GM23248 (cell line): Measurements from ENCODE around the gene DENND2A. TPM values are rescaled to one million over a fixed set of nuclear protein-coding genes. Genes with fewer than 3 reads are reported as not detected.
"Not testable (repeated sequence)": the region's sequence is repeated elsewhere in the genome, so short reads cannot be mapped to it uniquely, and the experiment has no call there.

Experiments used
- DNase-seq: peaks from one replicate; pipeline ENCODE4 v3.0.0-alpha.2; 2015
- H2AFZ ChIP-seq: fragments of 200-600 bp; sonication (generic); 2 replicates; pipeline ENCODE4 v1.6.1; 2016; ENCODE audit warnings: antibody characterized with exemption
- H3F3A ChIP-seq: fragments of 200-600 bp; sonication (generic); 2 replicates; pipeline ENCODE4 v1.6.1; 2016; ENCODE audit warnings: mild to moderate bottlenecking, antibody characterized with exemption, mixed run types; ENCODE audit not compliant: insufficient read depth
- H3K27ac ChIP-seq: fragments of 200-600 bp; sonication (generic); 2 replicates; pipeline ENCODE4 v1.5.1; 2016; ENCODE audit warnings: mild to moderate bottlenecking
- H3K27me3 ChIP-seq: fragments of 200-600 bp; sonication (generic); replicated peaks from 2 replicates; pipeline ENCODE4 v1.6.1; 2016; ENCODE audit warnings: mild to moderate bottlenecking; ENCODE audit not compliant: insufficient read depth
- H3K36me3 ChIP-seq: fragments of 200-600 bp; sonication (generic); 2 replicates; pipeline ENCODE4 v1.6.1; 2016; ENCODE audit warnings: low read depth, mild to moderate bottlenecking
- H3K4me1 ChIP-seq: fragments of 200-600 bp; sonication (generic); 2 replicates; pipeline ENCODE4 v1.6.1; 2016; ENCODE audit warnings: mild to moderate bottlenecking; ENCODE audit not compliant: insufficient read depth
- H3K4me2 ChIP-seq: fragments of 200-600 bp; sonication (generic); one replicate; pipeline ENCODE4 v1.6.1; 2016; ENCODE audit warnings: mild to moderate bottlenecking; ENCODE audit not compliant: unreplicated experiment
- H3K4me3 ChIP-seq: fragments of 200-600 bp; sonication (generic); 2 replicates; pipeline ENCODE4 v1.5.1; 2016; ENCODE audit warnings: mild to moderate bottlenecking
- H3K79me2 ChIP-seq: fragments of 200-600 bp; sonication (generic); 2 replicates; pipeline ENCODE4 v1.6.1; 2016; ENCODE audit warnings: mild to moderate bottlenecking; ENCODE audit not compliant: insufficient read depth
- H3K9ac ChIP-seq: fragments of 200-600 bp; sonication (generic); 2 replicates; pipeline ENCODE4 v1.6.1; 2016; ENCODE audit warnings: mild to moderate bottlenecking
- H3K9me2 ChIP-seq: fragments of 200-600 bp; sonication (generic); 2 replicates; pipeline ENCODE4 v1.6.1; 2016; ENCODE audit warnings: mixed run types, mild to moderate bottlenecking, moderate library complexity; ENCODE audit not compliant: insufficient read depth
- H3K9me3 ChIP-seq: fragments of 200-600 bp; sonication (generic); one replicate; pipeline ENCODE4 v1.6.1; 2017; ENCODE audit warnings: low read depth
- H4K20me1 ChIP-seq: fragments of 200-600 bp; sonication (generic); 2 replicates; pipeline ENCODE4 v1.6.0; 2016; ENCODE audit not compliant: insufficient read depth
- EZH2 ChIP-seq: fragments of 200-600 bp; sonication (generic); IDR thresholded peaks from 2 replicates; pipeline ENCODE4 v1.6.1; 2018; ENCODE audit warnings: antibody characterized with exemption, mild to moderate bottlenecking; ENCODE audit not compliant: insufficient read depth, poor library complexity, severe bottlenecking
- EZH2phosphoT487 ChIP-seq: fragments of 200-600 bp; sonication (generic); IDR thresholded peaks from 2 replicates; pipeline ENCODE4 v1.6.1; 2018; ENCODE audit warnings: antibody characterized with exemption, moderate library complexity, mild to moderate bottlenecking, low read depth; ENCODE audit not compliant: insufficient read depth
- WGBS, 2 experiments: methylation state at CpG; one replicate each; pipeline ENCODE4 v1.1.6; 2015 to 2017; ENCODE audit warnings: low lambda C conversion rate in 2 of 2, low coverage in 1 of 2; ENCODE audit errors: missing lambda C conversion rate in 2 of 2; 5-methylcytosine and 5-hydroxymethylcytosine counted together
- in situ Hi-C: fragments of 300-500 bp; cut with MboI; formaldehyde crosslinking; loops from 2 replicates; pipeline ENCODE4 v1.15.0; 2020
- polyA plus RNA-seq: library from polyadenylated mRNA; unstranded; fragments of >200 nt; fragmentation: Nextera tagmentation; extraction: Ambion mirVana; gene quantifications from 2 replicates; pipeline ENCODE4 v1.2.1, GENCODE V29; 2016
- total RNA-seq: library from RNA; depleted of rRNA; stranded (reverse); fragments of >200 nt; shearing (Covaris generic); gene quantifications from 2 replicates; pipeline ENCODE4 v1.2.3, GENCODE V29; 2014

DENND2A gene
- total and polyA plus RNA-seq, 2 experiments from 2014 or later: 0.78 to 2.2 TPM

DNA sequence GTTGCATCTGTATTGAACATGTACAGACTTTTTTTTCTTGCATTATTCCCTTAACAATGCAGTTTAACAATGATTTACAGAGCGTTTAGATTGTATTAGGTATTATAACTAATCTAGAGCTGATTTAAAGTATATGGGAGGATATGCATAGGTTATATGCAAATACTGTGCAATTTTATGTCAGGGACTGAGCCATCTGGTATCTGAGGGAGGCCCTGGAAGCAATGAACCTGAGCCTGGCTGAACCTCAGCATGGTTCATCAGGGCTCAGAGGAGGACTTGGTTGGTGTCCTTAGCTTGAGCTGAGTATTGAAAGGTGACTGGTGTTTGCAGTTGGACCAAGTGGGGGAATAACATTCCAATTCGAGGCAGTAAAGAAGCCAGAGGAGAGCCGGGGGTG, 36.9 kb upstream of the DENND2A start:
- no peaks in the 10 kb centered on the region for H4K20me1 ChIP-seq
- no peaks in the 10 kb centered on the region for H3K9me2 ChIP-seq
- in situ Hi-C loops: no loop called here
- no peak overlapping the region for H3K9ac ChIP-seq
- H3K36me3 ChIP-seq: no peaks in the 10 kb centered on the region
- WGBS, 2 experiments: 86 to 88% methylated on average over 3 of the region's 3 CpGs
- H3K79me2 ChIP-seq: no peaks in the 10 kb centered on the region
- H3K27ac ChIP-seq: no peak overlapping the region
- no peak for TF ChIP-seq EZH2phosphoT487
- no peak for TF ChIP-seq EZH2
- peaks cover 12% of the 10 kb centered on the region for H3K4me1 ChIP-seq
- H2AFZ ChIP-seq: no peak overlapping the region
- H3F3A ChIP-seq: peaks cover 12% of the 10 kb centered on the region; the same call in 1 of the 2 replicates
- no peaks in the 10 kb centered on the region for H3K9me3 ChIP-seq
- no peak for DNase-seq
- no peak overlapping the region for H3K4me2 ChIP-seq
- no peak overlapping the region for H3K4me3 ChIP-seq
- no peaks in the 10 kb centered on the region for H3K27me3 ChIP-seq

DNA sequence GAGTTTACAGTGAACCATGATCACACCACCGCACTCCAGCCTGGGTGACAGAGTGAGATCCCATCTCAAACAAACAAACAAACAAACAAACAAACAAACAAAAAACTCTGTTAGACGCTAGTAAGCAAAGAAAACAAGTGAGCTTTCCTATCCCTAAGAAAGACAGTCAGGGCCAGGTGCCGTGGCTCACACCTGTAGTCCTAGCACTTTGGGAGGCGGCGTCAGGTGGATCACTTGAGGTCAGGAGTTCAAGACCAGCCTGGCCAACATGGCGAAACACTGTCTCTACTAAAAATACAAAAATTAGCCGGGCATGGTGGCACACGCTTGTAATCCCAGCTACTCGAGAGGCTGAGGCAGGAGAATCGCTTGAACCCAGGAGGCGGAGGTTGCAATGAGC, 36.3 kb upstream of the DENND2A start:
- H2AFZ ChIP-seq, H3K9me2 ChIP-seq, H3K79me2 ChIP-seq, H3K9ac ChIP-seq, H4K20me1 ChIP-seq, H3K9me3 ChIP-seq, H3K4me3 ChIP-seq, H3K27ac ChIP-seq, H3K36me3 ChIP-seq, in situ Hi-C loops, H3K4me2 ChIP-seq, DNase-seq, H3K27me3 ChIP-seq: not testable (repeated sequence)
- 93% methylated on average over 11 of the region's 11 CpGs for WGBS, 2 experiments
- Histone ChIP-seq H3K4me1 (peaks cover 12% of the 10 kb centered on the region), H3F3A (peaks cover 12% of the 10 kb centered on the region; the same call in 1 of the 2 replicates)

DNA sequence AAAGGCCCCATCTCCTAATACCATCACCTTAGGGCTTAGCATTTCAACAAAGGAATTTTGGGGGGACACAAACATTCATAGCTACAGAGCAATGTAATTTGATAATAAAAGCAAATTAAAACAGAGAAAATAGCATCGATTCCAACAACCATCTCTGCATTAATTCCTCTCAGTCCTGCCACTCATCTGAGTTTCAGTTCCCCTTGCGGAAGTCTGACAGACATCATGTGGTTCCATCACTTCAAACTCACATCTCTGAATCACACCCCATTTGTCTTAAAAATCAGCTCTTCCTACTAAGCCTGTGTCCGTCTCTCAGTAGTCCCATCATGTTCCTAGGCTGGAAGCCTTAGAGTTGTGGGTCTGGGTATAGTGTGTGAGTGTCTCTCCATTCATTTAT, 35.7 kb upstream of the DENND2A start:
- no peak for TF ChIP-seq EZH2
- no peak for TF ChIP-seq EZH2phosphoT487
- 77 to 86% methylated on average over 3 of the region's 3 CpGs for WGBS, 2 experiments
- H3K9ac ChIP-seq: no peak overlapping the region
- H3K27me3 ChIP-seq: no peaks in the 10 kb centered on the region
- no peaks in the 10 kb centered on the region for H4K20me1 ChIP-seq
- H3K9me2 ChIP-seq: no peaks in the 10 kb centered on the region
- H3F3A ChIP-seq: peaks cover 12% of the 10 kb centered on the region; the same call in 1 of the 2 replicates
- DNase-seq: no peak
- no peak overlapping the region for H3K4me3 ChIP-seq
- H3K36me3 ChIP-seq: no peaks in the 10 kb centered on the region
- H2AFZ ChIP-seq: no peak overlapping the region
- no peaks in the 10 kb centered on the region for H3K79me2 ChIP-seq
- in situ Hi-C loops: no loop called here
- H3K4me2 ChIP-seq: no peak overlapping the region
- H3K27ac ChIP-seq: no peak overlapping the region
- no peaks in the 10 kb centered on the region for H3K9me3 ChIP-seq
- peaks cover 12% of the 10 kb centered on the region for H3K4me1 ChIP-seq

DNA sequence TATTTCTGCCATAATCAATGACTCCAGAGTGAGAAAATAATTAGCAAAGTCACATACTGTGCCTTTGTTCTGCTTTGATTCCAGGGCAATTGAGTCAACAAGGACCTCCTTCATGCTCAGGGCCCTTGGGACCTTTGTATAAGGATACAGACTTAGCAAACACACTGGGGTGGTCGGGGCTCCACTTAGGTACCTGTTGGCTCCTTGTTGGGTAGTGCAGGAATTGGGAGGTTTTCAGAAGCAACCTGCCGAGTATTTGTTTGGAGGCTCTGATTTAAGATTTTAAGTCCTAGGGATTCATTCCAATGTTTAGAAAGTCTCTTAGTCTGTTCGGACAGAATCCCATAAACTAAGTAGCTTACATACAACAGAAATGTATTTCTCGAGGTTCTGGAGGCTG, 35.1 kb upstream of the DENND2A start:
- Histone ChIP-seq H2AFZ (no peak overlapping the region), H3K9ac (peak overlapping the region; percentile 30; the same call in 1 of the 2 replicates), H3K79me2 (no peaks in the 10 kb centered on the region), H3K4me3 (no peak overlapping the region), H3K36me3 (no peaks in the 10 kb centered on the region), H3K4me1 (peaks cover 12% of the 10 kb centered on the region), H3F3A (peaks cover 12% of the 10 kb centered on the region; the same call in 1 of the 2 replicates), H3K9me2 (no peaks in the 10 kb centered on the region), H3K27me3 (no peaks in the 10 kb centered on the region), H4K20me1 (no peaks in the 10 kb centered on the region), H3K27ac (no peak overlapping the region), H3K9me3 (no peaks in the 10 kb centered on the region), H3K4me2 (no peak overlapping the region)
- 75 to 79% methylated on average over 4 of the region's 4 CpGs for WGBS, 2 experiments
- TF ChIP-seq EZH2phosphoT487 (no peak), EZH2 (no peak)
- in situ Hi-C loops: no loop called here
- DNase-seq: no peak
